H1 (cell line): ENCODE measurements around the gene FARSB. TPM values are rescaled to one million over a fixed set of nuclear protein-coding genes. Genes with fewer than 3 reads are reported as not detected.

Experiments used
- CTCF ChIA-PET: fragments of 300-600 bp; sonication (Branson Sonifier 250); formaldehyde crosslinking; loops from one replicate; lab custom pipeline; 2021; ENCODE audit not compliant: partially characterized antibody; lab: Charles Lee
- POLR2A ChIA-PET: fragments of 300-600 bp; sonication (Branson Sonifier 250); formaldehyde crosslinking; loops from one replicate; lab custom pipeline; 2021; ENCODE audit warnings: inconsistent platforms; ENCODE audit not compliant: partially characterized antibody; lab: Charles Lee
- DNase-seq, 2 experiments: peaks; one replicate each; pipeline versions ENCODE4 v3.0.0 to v3.0.0-alpha.2; 2010 to 2022; ENCODE audit warnings: low spot score in 2 of 2, low read depth in 1 of 2, mixed read lengths in 1 of 2
- FAIRE-seq: peaks from 2 replicates; lab custom pipeline; 2011; peaks lifted over from hg19 to GRCh38; lab: Jason Lieb, UNC
- H2AFZ ChIP-seq: 2 replicates; pipeline ENCODE4 v1.8.1; 2012; ENCODE audit warnings: low read length, inconsistent platforms
- H2AK5ac ChIP-seq: 2 replicates; pipeline ENCODE4 v1.6.1; 2013; ENCODE audit warnings: low read depth, low read length
- H2BK120ac ChIP-seq: replicated peaks from 2 replicates; pipeline ENCODE3; 2013; ENCODE audit warnings: low read depth, low read length, inconsistent platforms
- H2BK12ac ChIP-seq: 2 replicates; pipeline ENCODE4 v1.6.1; 2013; ENCODE audit warnings: low read depth, low read length
- H2BK15ac ChIP-seq: 2 replicates; pipeline ENCODE4 v1.6.1; 2013; ENCODE audit warnings: low read length
- H2BK20ac ChIP-seq: 2 replicates; pipeline ENCODE4 v1.6.1; 2013; ENCODE audit warnings: low read length
- H2BK5ac ChIP-seq: 2 replicates; pipeline ENCODE4 v1.6.1; 2013; ENCODE audit warnings: low read depth, low read length
- H3K14ac ChIP-seq: 2 replicates; pipeline ENCODE4 v1.6.1; 2013; ENCODE audit warnings: inconsistent platforms; ENCODE audit not compliant: insufficient read length
- H3K18ac ChIP-seq: 2 replicates; pipeline ENCODE4 v1.6.1; 2013; ENCODE audit warnings: low read length; ENCODE audit errors: extremely low read depth
- H3K23ac ChIP-seq: 2 replicates; pipeline ENCODE4 v1.6.1; 2013; ENCODE audit warnings: inconsistent platforms; ENCODE audit not compliant: insufficient read length
- H3K23me2 ChIP-seq: 2 replicates; pipeline ENCODE4 v1.6.1; 2013; ENCODE audit warnings: low read depth, low read length
- H3K27ac ChIP-seq: 2 replicates; pipeline ENCODE4 v1.6.1; 2011; ENCODE audit warnings: low read depth, low read length, inconsistent platforms
- H3K27me3 ChIP-seq, 4 experiments: replicated peaks in 1 of 4; 1 replicate in 1 of 4; 2 replicates in 3 of 4; pipeline versions ENCODE4 v1.6.1 to v1.8.1; 2011 to 2013; ENCODE audit warnings: low read length in 3 of 4, mild to moderate bottlenecking in 3 of 4, inconsistent platforms in 2 of 4, mixed read lengths in 2 of 4, moderate library complexity in 1 of 4; ENCODE audit not compliant: control insufficient read depth in 3 of 4, insufficient read depth in 3 of 4; ENCODE audit errors: extremely low read depth in 1 of 4
- H3K36me3 ChIP-seq, 4 experiments: 2 replicates each; pipeline versions ENCODE4 v1.6.1 to v1.8.1; 2011 to 2013; ENCODE audit warnings: mild to moderate bottlenecking in 4 of 4, low read length in 3 of 4, moderate library complexity in 2 of 4, control low read depth in 1 of 4, inconsistent platforms in 1 of 4; ENCODE audit not compliant: insufficient read depth in 4 of 4, control insufficient read depth in 2 of 4
- H3K4ac ChIP-seq: replicated peaks from 2 replicates; pipeline ENCODE3; 2013; ENCODE audit warnings: low read length, low read depth, mixed read lengths, inconsistent platforms; ENCODE audit not compliant: insufficient read length
- H3K4me1 ChIP-seq, 4 experiments: replicated peaks in 1 of 4; 1 replicate in 1 of 4; 2 replicates in 3 of 4; pipeline versions ENCODE4 v1.6.1 to v1.8.1; 2011 to 2013; ENCODE audit warnings: low read length in 3 of 4, inconsistent platforms in 2 of 4, mixed read lengths in 1 of 4; ENCODE audit not compliant: insufficient read depth in 4 of 4, control insufficient read depth in 3 of 4
- H3K4me2 ChIP-seq, 2 experiments: 2 replicates each; pipeline versions ENCODE4 v1.6.1 to v1.8.1; 2011 to 2013; ENCODE audit warnings: low read depth in 2 of 2, low read length in 2 of 2, control low read depth in 1 of 2, inconsistent platforms in 1 of 2, mild to moderate bottlenecking in 1 of 2; ENCODE audit not compliant: insufficient read depth in 1 of 2
- H3K4me3 ChIP-seq, 4 experiments: fragments of 200-600, 300-600 bp in 1 of 4; sonication (generic), shearing (Covaris generic), sonication (Bioruptor Twin) in 1 of 4; 2 replicates each; pipeline versions ENCODE4 v1.5.1 to v1.8.1; 2011 to 2016; ENCODE audit warnings: low read length in 4 of 4, low read depth in 3 of 4, control low read depth in 2 of 4, inconsistent platforms in 2 of 4, mild to moderate bottlenecking in 2 of 4, mixed read lengths in 1 of 4, moderate library complexity in 1 of 4; ENCODE audit not compliant: insufficient read depth in 2 of 4; ENCODE audit errors: extremely low read depth in 1 of 4
- H3K56ac ChIP-seq: replicated peaks from 2 replicates; pipeline ENCODE3; 2013; ENCODE audit warnings: low read depth, mild to moderate bottlenecking, mixed read lengths, low read length, inconsistent platforms; ENCODE audit not compliant: insufficient read length
- H3K79me1 ChIP-seq: 2 replicates; pipeline ENCODE4 v1.6.1; 2013; ENCODE audit warnings: low read depth, low read length, control low read depth
- H3K79me2 ChIP-seq, 2 experiments: 2 replicates each; pipeline versions ENCODE4 v1.6.1 to v1.8.1; 2012 to 2013; ENCODE audit warnings: low read length in 2 of 2, mild to moderate bottlenecking in 2 of 2, inconsistent platforms in 1 of 2; ENCODE audit not compliant: insufficient read depth in 2 of 2, control insufficient read depth in 1 of 2
- H3K9ac ChIP-seq, 4 experiments: replicated peaks in 1 of 4; 1 replicate in 1 of 4; 2 replicates in 3 of 4; pipeline versions ENCODE4 v1.6.1 to v1.8.1; 2011 to 2013; ENCODE audit warnings: low read depth in 3 of 4, low read length in 3 of 4, control low read depth in 2 of 4, mild to moderate bottlenecking in 2 of 4, moderate library complexity in 2 of 4, inconsistent platforms in 1 of 4; ENCODE audit errors: extremely low read depth in 1 of 4
- H3K9me3 ChIP-seq, 2 experiments: 2 replicates each; pipeline versions ENCODE4 v1.6.1 to v1.8.1; 2012 to 2013; ENCODE audit warnings: mild to moderate bottlenecking in 2 of 2, moderate library complexity in 2 of 2, control low read depth in 1 of 2, inconsistent platforms in 1 of 2, low read depth in 1 of 2, low read length in 1 of 2, mixed read lengths in 1 of 2; ENCODE audit not compliant: insufficient read depth in 2 of 2
- H4K20me1 ChIP-seq, 2 experiments: replicated peaks in 1 of 2; 2 replicates each; pipeline versions ENCODE3 to v1.8.1; 2011 to 2013; ENCODE audit warnings: inconsistent platforms in 2 of 2, low read length in 2 of 2, mild to moderate bottlenecking in 1 of 2; ENCODE audit not compliant: insufficient read depth in 2 of 2, control insufficient read depth in 1 of 2
- H4K5ac ChIP-seq: 2 replicates; pipeline ENCODE4 v1.6.1; 2013; ENCODE audit warnings: low read length, low read depth, mixed read lengths, inconsistent platforms; ENCODE audit not compliant: insufficient read length
- H4K8ac ChIP-seq: 2 replicates; pipeline ENCODE4 v1.8.0; 2013; ENCODE audit warnings: mild to moderate bottlenecking, moderate library complexity, low read length, inconsistent platforms; ENCODE audit not compliant: insufficient read depth; ENCODE audit errors: extremely low read depth
- H4K91ac ChIP-seq: replicated peaks from 2 replicates; pipeline ENCODE3; 2013; ENCODE audit warnings: low read length, mixed read lengths, inconsistent platforms; ENCODE audit not compliant: insufficient read length
- EGR1 ChIP-seq: IDR thresholded peaks from 2 replicates; pipeline ENCODE4 v1.6.1; 2011; ENCODE audit warnings: low read depth, low read length, borderline replicate concordance
- KDM1A ChIP-seq: fragments of 200-600, 300-600 bp; sonication (generic); IDR thresholded peaks from 2 replicates; pipeline ENCODE4 v1.7.1; 2016; ENCODE audit warnings: mild to moderate bottlenecking, low read length, borderline replicate concordance
- MAX ChIP-seq: IDR thresholded peaks from 2 replicates; pipeline ENCODE4 v1.6.1; 2012; ENCODE audit warnings: inconsistent platforms
- NRF1 ChIP-seq: IDR thresholded peaks from 2 replicates; pipeline ENCODE4 v1.6.1; 2011; ENCODE audit warnings: mild to moderate bottlenecking, low read depth, low read length, improper control_type of control experiment
- RNF2 ChIP-seq: fragments of 200-900, 300-1000 bp; sonication (generic); IDR thresholded peaks from 2 replicates; pipeline ENCODE4 v1.7.1; 2016; ENCODE audit warnings: borderline replicate concordance, low read depth, mild to moderate bottlenecking, antibody characterized with exemption, low read length; ENCODE audit not compliant: poor library complexity, severe bottlenecking; ENCODE audit errors: missing control alignments
- WGBS, 2 experiments: shearing (Covaris generic) in 1 of 2; methylation state at CpG; one replicate each; pipeline versions ENCODE4 v1.1.6 to v1.1.7; 2013 to 2015; ENCODE audit warnings: low lambda C conversion rate in 2 of 2, mixed read lengths in 2 of 2, inconsistent platforms in 1 of 2, low coverage in 1 of 2, missing lambda C conversion rate in 1 of 2; ENCODE audit not compliant: insufficient replicate concordance in 2 of 2, insufficient coverage in 1 of 2, insufficient read length in 1 of 2; ENCODE audit errors: extremely low coverage in 1 of 2, missing lambda C conversion rate in 1 of 2; 5-methylcytosine and 5-hydroxymethylcytosine counted together
- polyA plus RNA-seq, 7 experiments: library from polyadenylated mRNA; depleted of rRNA in 3 of 7; stranded (reverse) in 5 of 7; unstranded in 2 of 7; fragments of >200 nt in 5 of 7; fragments of 200-250 nt in 2 of 7; gene quantifications; 1 replicate in 5 of 7; 2 replicates in 1 of 7; 4 replicates in 1 of 7; pipeline versions ENCODE4 v1.2.1 to v1.2.3, GENCODE V29; 2011 to 2013; ENCODE audit warnings: missing spikeins in 2 of 7, mixed read lengths in 2 of 7
- total RNA-seq: library from RNA; stranded (reverse); fragmentation: NEBNext Ultra II Directional; extraction: Animal tissue kit (Norgen Biotek cat#: 25700); gene quantifications from 2 replicates; pipeline ENCODE4 v1.2.1, GENCODE V29; 2021

The FARSB gene
- total and polyA plus RNA-seq, 2 of the 8 experiments (the other 6 are each of a cell fraction or from before 2014, with no cell fraction given): 21.0 to 37.9 TPM

GRCh38 chr2:222669353-222669752 is 13.5 kb upstream of the FARSB start:
- Histone ChIP-seq H4K20me1 (no peaks in the 10 kb centered on the region), H3K79me1 (no peaks in the 10 kb centered on the region), H4K91ac (no peak overlapping the region), H2AFZ (no peak overlapping the region), H3K9ac (no peak overlapping the region), H3K4me3 (no peak overlapping the region), H2AK5ac (no peak overlapping the region), H2BK20ac (no peak overlapping the region), H4K8ac (no peak overlapping the region), H2BK12ac (no peak overlapping the region), H3K14ac (no peak overlapping the region), H3K9me3 (no peaks in the 10 kb centered on the region), H3K79me2 (no peaks in the 10 kb centered on the region), H3K4me2 (no peak overlapping the region), H3K18ac (no peak overlapping the region), H4K5ac (no peak overlapping the region), H3K23ac (no peak overlapping the region), H2BK120ac (no peak overlapping the region), H3K4ac (no peak overlapping the region), H3K27ac (no peak overlapping the region), H2BK5ac (no peak overlapping the region), H3K36me3 (no peaks in the 10 kb centered on the region), H3K23me2 (peaks cover 10% of the 10 kb centered on the region; the same call in 1 of the 2 replicates), H3K56ac (no peak overlapping the region), H2BK15ac (no peak overlapping the region), H3K27me3 (peaks cover 0 to 23% (median 11%) of the 10 kb centered on the region in 4 experiments; a peak in 6 of 7 replicates), H3K4me1 (peaks cover 0 to 3% (median 0%) of the 10 kb centered on the region in 4 experiments; a peak in 2 of 7 replicates)
- 89% methylated on average over 4 of the region's 4 CpGs; no CpG with 5 or more reads in 1 of the 2 experiments for WGBS, 2 experiments
- TF ChIP-seq RNF2: no peak
- no peak for TF ChIP-seq NRF1
- no peak for TF ChIP-seq KDM1A
- no peak for TF ChIP-seq MAX
- TF ChIP-seq EGR1: no peak
- POLR2A ChIA-PET: interaction anchor here (0.9 to 1.7 kb wide), 4 partner anchors 10 to 80 kb away, joined by 3 to 7 read pairs (median 4); partner anchors contain the start of gene FARSB
- CTCF ChIA-PET: interaction anchor here (2.2 kb wide), 1 partner anchor 16 kb away, joined by 7 read pairs; no protein-coding TSS in a partner anchor
- DNase-seq (no peak), FAIRE-seq (no peak)
